ES-I3 (cell line): ENCODE data around the gene GINS2.

Source experiments
- H3K36me3 ChIP-seq: 2 replicates; pipeline ENCODE4 v1.6.1; 2013; ENCODE audit warnings: mild to moderate bottlenecking, low read length, control low read depth, moderate library complexity; ENCODE audit not compliant: insufficient read depth
- H3K4me1 ChIP-seq: 2 replicates; pipeline ENCODE4 v1.6.1; 2013; ENCODE audit warnings: mild to moderate bottlenecking, control low read depth, low read length; ENCODE audit not compliant: insufficient read depth
- H3K9ac ChIP-seq: 2 replicates; pipeline ENCODE4 v1.6.1; 2013; ENCODE audit warnings: low read depth, mild to moderate bottlenecking, low read length, moderate library complexity
- H3K9me3 ChIP-seq: 2 replicates; pipeline ENCODE4 v1.6.1; 2013; ENCODE audit warnings: mild to moderate bottlenecking, low read length, moderate library complexity; ENCODE audit not compliant: control insufficient read depth, insufficient read depth

The GINS2 gene

GRCh38 chr16:85654251-85655095 lies 34.3 kb downstream of the GINS2 start:
- no peaks in the 10 kb centered on the region for H3K4me1 ChIP-seq
- no peak overlapping the region for H3K9ac ChIP-seq
- peaks cover 27% of the 10 kb centered on the region for H3K36me3 ChIP-seq
- H3K9me3 ChIP-seq = no peaks in the 10 kb centered on the region

GRCh38 chr16:85653290-85653891 lies 35.4 kb downstream of the GINS2 start:
- no peak overlapping the region for H3K9ac ChIP-seq
- no peaks in the 10 kb centered on the region for H3K9me3 ChIP-seq
- H3K4me1 ChIP-seq = no peaks in the 10 kb centered on the region
- H3K36me3 ChIP-seq = peaks cover 24% of the 10 kb centered on the region

DNA sequence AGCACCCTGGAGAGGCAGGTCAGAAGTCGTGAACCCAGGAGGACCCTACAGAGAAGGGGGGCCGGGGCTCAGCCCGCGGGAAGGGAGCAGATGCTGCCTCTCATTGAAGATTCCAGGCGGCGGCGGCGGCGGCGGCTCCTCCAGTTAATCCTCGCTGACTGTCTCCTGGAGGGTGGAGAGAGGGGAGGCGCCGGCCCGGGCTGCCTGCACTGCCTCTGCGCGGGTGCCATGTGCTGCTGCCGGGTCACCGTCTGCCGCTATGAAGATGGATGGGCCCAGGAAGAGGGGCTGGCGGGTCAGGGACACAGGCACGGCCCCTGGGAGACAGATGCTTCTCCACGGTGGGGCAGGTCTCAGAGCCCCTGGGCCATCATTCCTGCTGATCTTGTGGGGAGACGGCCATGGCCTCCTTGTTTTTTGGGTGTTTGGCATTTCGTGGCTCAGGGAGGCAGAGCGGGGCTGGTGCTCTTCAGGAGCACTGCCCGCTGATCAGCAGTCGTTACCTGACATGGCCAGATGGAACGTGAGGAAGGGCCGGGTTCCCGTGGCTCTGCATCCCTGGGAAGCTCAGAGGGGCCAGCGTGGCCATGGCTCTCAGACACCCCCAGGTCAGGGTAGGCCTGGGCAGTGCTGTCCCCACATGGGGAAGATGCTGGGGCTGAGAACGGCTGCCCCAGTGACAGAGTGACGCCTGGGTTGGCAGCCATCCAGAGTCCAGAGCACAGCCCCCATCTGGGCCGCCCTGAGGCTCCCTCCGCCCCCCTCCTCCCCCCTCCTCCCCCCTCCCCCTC lies 36.1 kb downstream of the GINS2 start:
- no peaks in the 10 kb centered on the region for H3K9me3 ChIP-seq
- no peaks in the 10 kb centered on the region for H3K4me1 ChIP-seq
- H3K36me3 ChIP-seq = peaks cover 22% of the 10 kb centered on the region
- H3K9ac ChIP-seq = no peak overlapping the region

- peaks cover 14% of the 10 kb centered on the region for H3K36me3 ChIP-seq
- H3K4me1 ChIP-seq = no peaks in the 10 kb centered on the region
- H3K9me3 ChIP-seq = no peaks in the 10 kb centered on the region
- no peak overlapping the region for H3K9ac ChIP-seq
Measured at GRCh38 chr16:85651629-85652430, 36.9 kb downstream of the GINS2 start.

DNA sequence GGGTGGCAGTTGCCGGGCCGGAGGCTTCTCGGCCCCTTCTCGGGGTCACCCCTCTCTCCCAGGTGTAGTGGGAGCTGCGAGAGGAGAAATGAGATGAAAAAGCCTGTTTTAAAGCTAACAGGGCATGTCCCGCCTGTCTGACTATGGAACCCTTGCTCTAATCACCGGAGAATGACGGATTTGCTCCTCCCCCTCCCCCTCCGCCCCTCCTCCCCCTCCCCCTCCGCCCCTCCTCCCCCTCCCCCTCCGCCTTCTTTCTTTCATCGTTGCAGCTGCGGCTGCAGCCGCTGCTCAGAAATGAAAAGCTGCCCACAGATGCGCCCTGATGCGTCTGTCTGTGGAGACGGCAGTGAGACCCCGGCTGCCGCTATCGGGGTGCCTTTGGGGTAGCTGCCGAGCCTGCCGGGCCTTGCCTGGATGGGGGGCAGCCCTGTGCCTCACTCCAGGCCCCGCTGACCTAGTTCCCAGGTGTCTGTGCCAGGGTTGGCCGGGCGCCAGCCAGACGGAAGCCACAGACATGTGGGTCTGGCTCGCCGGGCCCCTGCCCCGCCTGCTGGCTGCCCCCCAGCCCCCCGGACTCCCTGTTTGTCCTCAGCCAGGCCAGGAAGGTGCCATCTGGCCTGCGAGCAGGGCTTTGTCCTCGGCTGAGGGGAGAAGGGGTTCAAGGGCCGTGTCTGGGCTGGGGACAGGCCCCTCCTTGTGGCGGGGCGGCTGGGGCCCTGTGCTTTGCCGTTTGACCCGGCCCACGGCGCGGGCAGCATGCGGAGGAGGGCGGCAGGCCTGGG lies 37.7 kb downstream of the GINS2 start:
- peaks cover 10% of the 10 kb centered on the region for H3K36me3 ChIP-seq
- H3K9me3 ChIP-seq = no peaks in the 10 kb centered on the region
- H3K4me1 ChIP-seq = no peaks in the 10 kb centered on the region
- H3K9ac ChIP-seq = no peak overlapping the region

DNA sequence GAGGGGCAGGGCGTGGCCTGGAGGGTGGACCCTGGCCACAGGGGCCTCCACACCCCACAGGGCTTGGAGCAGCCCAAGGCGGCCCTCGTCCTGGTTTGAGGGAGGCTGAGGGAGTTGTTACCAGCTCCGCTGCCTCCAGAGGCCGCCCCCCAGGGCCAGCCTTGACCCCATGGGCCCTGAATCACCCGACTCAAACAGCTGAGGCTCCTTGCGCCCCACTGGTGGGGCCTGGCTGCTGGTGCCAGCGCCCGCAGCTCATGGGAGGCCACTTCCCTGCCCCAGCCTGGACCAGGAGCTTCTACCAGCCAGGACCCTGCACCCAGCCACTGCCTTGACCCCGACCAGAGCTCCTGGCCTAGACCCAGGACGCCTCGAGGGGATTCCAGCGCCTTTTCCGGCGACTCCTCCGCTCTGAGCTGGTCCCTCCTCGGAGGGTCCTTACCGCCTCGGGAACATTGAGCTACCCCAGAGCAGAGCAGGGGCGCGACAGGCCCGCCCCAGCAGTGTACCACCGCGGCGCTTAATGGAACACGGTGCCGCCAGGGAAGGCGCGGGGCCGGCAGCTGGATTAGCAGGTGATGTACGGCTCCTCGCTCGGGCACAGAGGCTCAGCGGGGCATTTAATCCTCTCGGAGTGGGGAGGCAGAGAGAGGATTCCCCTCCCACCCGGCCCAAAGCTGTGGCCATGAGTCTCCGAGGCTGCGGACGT lies 38.5 kb downstream of the GINS2 start:
- Histone ChIP-seq H3K9me3 (no peaks in the 10 kb centered on the region), H3K36me3 (peaks cover 4% of the 10 kb centered on the region), H3K4me1 (no peaks in the 10 kb centered on the region), H3K9ac (no peak overlapping the region)

GRCh38 chr16:85649411-85650134 lies 39.2 kb downstream of the GINS2 start:
- no peak overlapping the region for H3K9ac ChIP-seq
- H3K4me1 ChIP-seq = no peaks in the 10 kb centered on the region
- no peaks in the 10 kb centered on the region; the same call in none of the 2 replicates for H3K36me3 ChIP-seq

DNA sequence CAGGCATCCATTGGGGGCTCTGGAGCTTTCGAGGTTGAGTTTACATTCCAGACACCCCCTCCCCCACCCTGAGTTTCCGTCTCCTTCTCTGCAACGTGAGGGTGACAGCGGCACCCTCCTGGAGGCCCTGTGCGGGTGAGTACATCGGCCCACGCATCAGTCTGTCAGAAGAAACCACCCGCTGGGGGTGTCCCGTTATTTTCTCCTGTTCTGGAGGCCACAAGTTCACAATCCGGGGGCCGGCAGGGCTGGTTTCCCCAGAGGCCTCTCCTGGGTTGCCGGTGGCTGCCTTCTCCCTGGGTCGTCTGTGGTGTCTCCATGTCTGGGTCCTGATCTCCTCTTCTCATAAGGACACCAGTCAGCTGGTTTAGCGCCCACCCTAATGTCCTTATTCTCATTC lies 39.9 kb downstream of the GINS2 start:
- no peaks in the 10 kb centered on the region for H3K4me1 ChIP-seq
- no peaks in the 10 kb centered on the region; the same call in 1 of the 2 replicates for H3K36me3 ChIP-seq
- H3K9me3 ChIP-seq = no peaks in the 10 kb centered on the region
- H3K9ac ChIP-seq = no peak overlapping the region

More at GRCh38 chr16:85649411-85650134, 39.2 kb downstream of the GINS2 start:
- H3K9me3 ChIP-seq = no peaks in the 10 kb centered on the region

GRCh38 chr16:85648070-85648714 lies 40.6 kb downstream of the GINS2 start:
- H3K9me3 ChIP-seq = no peaks in the 10 kb centered on the region
- no peaks in the 10 kb centered on the region; the same call in 1 of the 2 replicates for H3K36me3 ChIP-seq
- no peak overlapping the region for H3K9ac ChIP-seq
- no peaks in the 10 kb centered on the region for H3K4me1 ChIP-seq

DNA sequence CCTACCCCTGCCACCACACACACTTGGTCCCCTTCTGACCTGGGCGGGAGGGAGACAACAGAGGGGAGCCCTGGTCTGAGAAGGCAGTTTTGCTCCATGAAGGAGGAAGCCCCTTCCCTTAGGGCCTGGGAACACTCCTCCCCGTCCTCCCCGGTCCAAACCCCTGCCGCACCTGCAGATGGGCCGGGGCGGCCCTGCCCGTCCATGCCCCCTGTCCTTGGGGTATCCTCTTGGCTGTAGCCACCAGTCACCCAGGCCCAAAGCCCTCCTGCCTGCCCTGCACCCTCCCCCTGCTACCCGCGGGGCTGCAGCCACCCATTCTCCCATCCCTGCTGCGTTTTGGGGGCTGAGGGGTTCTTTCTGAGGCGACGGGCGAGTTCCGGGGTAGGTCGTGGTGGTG lies 41.8 kb downstream of the GINS2 start:
- H3K36me3 ChIP-seq = no peaks in the 10 kb centered on the region; the same call in 1 of the 2 replicates
- H3K9me3 ChIP-seq = no peaks in the 10 kb centered on the region
- H3K4me1 ChIP-seq = no peaks in the 10 kb centered on the region
- no peak overlapping the region for H3K9ac ChIP-seq

- no peak overlapping the region for H3K9ac ChIP-seq
- H3K4me1 ChIP-seq = no peaks in the 10 kb centered on the region
- H3K9me3 ChIP-seq = no peaks in the 10 kb centered on the region
- no peaks in the 10 kb centered on the region; the same call in 1 of the 2 replicates for H3K36me3 ChIP-seq
Measured at GRCh38 chr16:85646358-85646907, 42.3 kb downstream of the GINS2 start.
